ENCODE results near the gene TRIM26.
"Not testable (repeated sequence)": the region's sequence is repeated elsewhere in the genome, so short reads cannot be mapped to it uniquely, and the experiment has no call there.

Gene TRIM26

DNA sequence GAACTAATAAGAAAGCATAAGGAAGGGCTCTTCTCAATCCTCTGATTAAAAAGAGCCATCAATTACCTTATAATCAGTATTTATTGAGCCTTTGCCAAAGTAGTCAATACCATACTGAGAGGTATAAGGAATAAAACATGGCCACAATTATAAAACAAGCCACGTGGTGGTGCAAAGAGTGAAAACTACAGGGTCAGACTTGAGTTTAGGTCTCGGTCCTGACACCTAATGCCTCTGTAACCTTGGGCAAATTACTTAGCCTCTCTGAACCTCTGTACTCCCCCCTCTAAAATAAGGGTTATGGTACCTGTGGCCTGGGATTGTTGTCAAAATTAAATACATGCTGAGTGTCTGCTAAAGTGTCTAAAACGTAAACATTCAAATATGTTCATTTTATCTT lies 64.0 kb downstream of the TRIM26 start:
- no peak overlapping the region for H3K4me3 ChIP-seq (ENCODE audit: low read length)
- TF ChIP-seq, protein P1, sequence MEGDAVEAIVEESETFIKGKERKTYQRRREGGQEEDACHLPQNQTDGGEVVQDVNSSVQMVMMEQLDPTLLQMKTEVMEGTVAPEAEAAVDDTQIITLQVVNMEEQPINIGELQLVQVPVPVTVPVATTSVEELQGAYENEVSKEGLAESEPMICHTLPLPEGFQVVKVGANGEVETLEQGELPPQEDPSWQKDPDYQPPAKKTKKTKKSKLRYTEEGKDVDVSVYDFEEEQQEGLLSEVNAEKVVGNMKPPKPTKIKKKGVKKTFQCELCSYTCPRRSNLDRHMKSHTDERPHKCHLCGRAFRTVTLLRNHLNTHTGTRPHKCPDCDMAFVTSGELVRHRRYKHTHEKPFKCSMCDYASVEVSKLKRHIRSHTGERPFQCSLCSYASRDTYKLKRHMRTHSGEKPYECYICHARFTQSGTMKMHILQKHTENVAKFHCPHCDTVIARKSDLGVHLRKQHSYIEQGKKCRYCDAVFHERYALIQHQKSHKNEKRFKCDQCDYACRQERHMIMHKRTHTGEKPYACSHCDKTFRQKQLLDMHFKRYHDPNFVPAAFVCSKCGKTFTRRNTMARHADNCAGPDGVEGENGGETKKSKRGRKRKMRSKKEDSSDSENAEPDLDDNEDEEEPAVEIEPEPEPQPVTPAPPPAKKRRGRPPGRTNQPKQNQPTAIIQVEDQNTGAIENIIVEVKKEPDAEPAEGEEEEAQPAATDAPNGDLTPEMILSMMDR (IDR thresholded peaks at IDR 0.05; ENCODE audit: insufficient read depth, low read depth, low read length, missing control alignments), result no peak
- no peak for DNase-seq (ENCODE audit: low read depth)

DNA sequence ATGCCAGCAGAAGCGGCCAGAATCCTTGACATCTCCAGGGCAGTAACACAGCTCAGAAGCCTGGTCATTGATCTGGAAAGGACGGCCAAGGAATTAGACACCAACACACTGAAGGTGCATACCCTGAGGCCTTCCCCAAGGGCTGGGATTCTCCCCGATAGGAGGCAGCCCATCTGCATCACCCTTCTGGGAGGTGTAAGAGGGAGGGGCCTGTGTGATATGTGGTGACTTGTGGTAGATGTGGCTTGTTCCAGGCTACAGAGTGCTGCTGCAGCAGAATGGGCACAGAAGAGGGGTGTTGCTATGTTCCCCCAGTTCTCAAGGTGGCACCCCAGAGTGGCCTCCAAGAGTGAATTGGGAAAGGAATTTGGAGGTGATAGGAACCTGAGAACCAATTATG lies 66.1 kb downstream of the TRIM26 start:
- no peak for DNase-seq (ENCODE audit: low read depth)
- TF ChIP-seq, protein P1 (IDR thresholded peaks at IDR 0.05; ENCODE audit: insufficient read depth, low read depth, low read length, missing control alignments), result no peak
- no peak overlapping the region for H3K4me3 ChIP-seq (ENCODE audit: low read length)

DNA sequence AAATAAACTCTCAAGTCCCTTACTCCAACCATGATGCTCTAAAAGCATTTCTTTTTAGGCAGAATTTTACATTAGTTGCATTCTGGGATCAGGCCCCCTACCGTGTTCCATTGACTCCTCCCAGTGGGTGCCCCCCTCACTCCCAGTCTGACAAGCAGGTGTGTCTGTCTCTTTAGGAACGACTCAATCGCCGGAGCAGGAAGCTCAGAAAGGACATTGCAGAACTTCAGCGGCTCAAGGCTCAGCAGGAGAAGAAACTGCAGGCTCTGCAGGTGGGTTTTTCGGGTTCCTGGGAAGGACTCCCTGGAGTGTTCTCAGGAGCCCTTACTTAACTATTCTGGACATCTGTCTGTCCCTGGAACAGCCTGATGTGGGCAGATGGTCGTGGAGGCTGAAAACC lies 67.4 kb downstream of the TRIM26 start:
- DNase-seq (ENCODE audit: low read depth), result no peak
- TF ChIP-seq, protein P1 (IDR thresholded peaks at IDR 0.05; ENCODE audit: insufficient read depth, low read depth, low read length, missing control alignments), result no peak
- H3K4me3 ChIP-seq (ENCODE audit: low read length), result no peak overlapping the region

DNA sequence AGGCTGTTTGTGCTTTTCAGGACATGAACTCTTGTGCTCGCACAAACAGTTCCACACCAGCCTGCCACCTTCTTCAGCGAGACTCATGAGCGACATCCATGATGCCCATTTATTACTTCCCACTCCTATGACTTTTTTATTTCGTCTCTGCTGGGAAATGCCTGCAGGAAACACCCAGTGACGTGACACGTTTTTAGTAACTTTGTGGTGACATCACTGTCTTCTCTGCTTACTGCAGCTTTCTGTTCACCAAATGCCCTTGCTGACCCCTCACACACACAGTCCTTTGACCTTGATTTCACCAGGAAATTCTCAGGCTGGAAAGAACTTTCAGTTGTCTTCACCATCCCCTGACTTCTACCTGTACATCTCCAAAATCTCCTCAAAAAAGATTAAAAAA lies 68.4 kb downstream of the TRIM26 start:
- TF ChIP-seq, protein P1 (IDR thresholded peaks at IDR 0.05; ENCODE audit: insufficient read depth, low read depth, low read length, missing control alignments), result no peak
- DNase-seq (ENCODE audit: low read depth), result no peak
- no peak overlapping the region for H3K4me3 ChIP-seq (ENCODE audit: low read length)

DNA sequence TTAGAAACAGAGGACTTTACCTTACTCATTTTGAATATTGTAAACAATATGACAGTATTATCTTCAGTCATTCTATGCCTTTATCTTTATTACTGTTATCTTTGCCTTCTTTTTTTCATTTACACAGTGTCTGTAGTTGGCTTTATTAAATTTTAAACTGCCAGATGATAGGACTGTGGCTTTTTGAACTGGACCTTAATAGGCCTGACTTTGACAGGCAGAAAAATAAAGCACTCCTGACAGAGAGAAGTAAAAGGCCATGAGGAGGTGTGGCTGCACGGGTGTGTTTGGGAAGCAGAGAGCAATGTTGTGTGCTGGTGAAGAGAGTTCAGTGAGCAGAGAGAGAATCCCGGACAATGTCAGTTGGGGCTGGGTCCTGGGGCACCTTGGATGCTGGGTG lies 69.4 kb downstream of the TRIM26 start:
- DNase-seq (ENCODE audit: low read depth), result no peak
- TF ChIP-seq, protein P1 (IDR thresholded peaks at IDR 0.05; ENCODE audit: insufficient read depth, low read depth, low read length, missing control alignments), result no peak
- H3K4me3 ChIP-seq (ENCODE audit: low read length), result no peak overlapping the region

DNA sequence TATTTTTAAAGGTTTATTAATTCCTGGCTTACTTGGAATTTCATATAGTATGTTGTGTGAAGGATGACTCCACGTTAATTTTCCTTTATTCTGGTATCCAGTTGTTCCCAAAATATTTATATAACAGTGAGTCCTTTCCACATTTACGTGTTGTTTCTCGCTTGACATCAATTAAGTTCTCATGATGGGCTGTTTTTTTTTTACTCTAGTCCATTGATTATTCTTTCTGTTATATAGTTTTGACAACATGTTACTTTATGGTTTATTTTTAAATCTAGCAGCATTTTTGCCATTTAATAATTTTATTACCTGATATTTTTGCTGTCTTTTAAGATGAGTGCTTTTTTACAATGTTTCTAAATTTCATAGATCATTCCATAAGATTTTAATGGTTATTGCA lies 70.5 kb downstream of the TRIM26 start:
- DNase-seq (ENCODE audit: low read depth), result no peak
- no peak overlapping the region for H3K4me3 ChIP-seq (ENCODE audit: low read length)
- TF ChIP-seq, protein P1 (IDR thresholded peaks at IDR 0.05; ENCODE audit: insufficient read depth, low read depth, low read length, missing control alignments), result no peak

DNA sequence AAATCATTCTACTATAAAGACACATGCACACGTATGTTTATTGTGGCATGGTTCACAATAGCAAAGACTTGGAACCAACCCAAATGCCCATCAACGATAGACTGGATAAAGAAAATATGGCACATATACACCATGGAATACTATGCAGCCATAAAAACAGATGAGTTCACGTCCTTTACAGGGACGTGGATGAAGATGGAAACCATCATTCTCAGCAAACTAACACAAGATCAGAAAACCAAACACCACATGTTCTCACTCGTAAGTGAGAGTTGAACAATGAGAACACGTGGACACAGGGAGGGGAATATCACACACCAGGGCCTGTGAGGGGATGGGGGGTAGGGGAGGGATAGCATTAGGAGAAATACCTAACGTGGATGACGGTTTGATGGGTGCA lies 73.0 kb downstream of the TRIM26 start:
- not testable (repeated sequence) for DNase-seq (ENCODE audit: low read depth); H3K4me3 ChIP-seq (ENCODE audit: low read length)

Measured in epithelial cell of esophagus (primary cell).